Testis (tissue), 2 donors: Measurements from ENCODE around the gene MID1.

Source experiments
- POLR2A ChIP-seq: fragments of 450-650 bp; IDR thresholded peaks from one replicate; pipeline ENCODE4 v1.6.1; 2017; ENCODE audit warnings: antibody characterized with exemption, mild to moderate bottlenecking, moderate library complexity
- TF ChIP-seq, protein P1 (sequence below), 3 experiments: fragments of 450-650 bp in 2 of 3; fragments of 200-600 bp in 1 of 3; sonication (generic) in 1 of 3; IDR thresholded peaks; one replicate each; pipeline ENCODE4 v1.5.1; 2016 to 2019; ENCODE audit warnings: antibody characterized with exemption in 3 of 3, mild to moderate bottlenecking in 2 of 3, moderate library complexity in 1 of 3

DNA sequence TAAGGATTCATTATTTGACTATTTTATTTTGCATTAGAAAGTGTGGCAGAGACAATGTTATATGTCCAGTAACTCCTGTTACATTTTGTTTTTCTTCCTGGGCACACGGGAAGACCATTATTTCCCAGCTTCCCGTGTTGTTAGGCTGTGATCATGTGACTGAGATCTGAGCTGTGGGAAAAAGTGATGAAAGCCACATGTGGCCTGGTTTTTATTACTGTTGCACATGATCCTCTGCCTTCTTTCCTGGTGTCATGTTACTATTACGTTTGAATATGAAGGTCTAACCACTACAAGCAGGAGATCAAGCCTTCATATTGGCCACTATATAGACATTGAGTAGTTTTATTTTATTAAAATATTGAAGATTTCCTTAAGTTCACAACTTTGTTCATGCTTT lies 28.2 kb upstream of the MID1 start:
- no peak for TF ChIP-seq POLR2A
- TF ChIP-seq, protein P1, sequence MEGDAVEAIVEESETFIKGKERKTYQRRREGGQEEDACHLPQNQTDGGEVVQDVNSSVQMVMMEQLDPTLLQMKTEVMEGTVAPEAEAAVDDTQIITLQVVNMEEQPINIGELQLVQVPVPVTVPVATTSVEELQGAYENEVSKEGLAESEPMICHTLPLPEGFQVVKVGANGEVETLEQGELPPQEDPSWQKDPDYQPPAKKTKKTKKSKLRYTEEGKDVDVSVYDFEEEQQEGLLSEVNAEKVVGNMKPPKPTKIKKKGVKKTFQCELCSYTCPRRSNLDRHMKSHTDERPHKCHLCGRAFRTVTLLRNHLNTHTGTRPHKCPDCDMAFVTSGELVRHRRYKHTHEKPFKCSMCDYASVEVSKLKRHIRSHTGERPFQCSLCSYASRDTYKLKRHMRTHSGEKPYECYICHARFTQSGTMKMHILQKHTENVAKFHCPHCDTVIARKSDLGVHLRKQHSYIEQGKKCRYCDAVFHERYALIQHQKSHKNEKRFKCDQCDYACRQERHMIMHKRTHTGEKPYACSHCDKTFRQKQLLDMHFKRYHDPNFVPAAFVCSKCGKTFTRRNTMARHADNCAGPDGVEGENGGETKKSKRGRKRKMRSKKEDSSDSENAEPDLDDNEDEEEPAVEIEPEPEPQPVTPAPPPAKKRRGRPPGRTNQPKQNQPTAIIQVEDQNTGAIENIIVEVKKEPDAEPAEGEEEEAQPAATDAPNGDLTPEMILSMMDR (IDR thresholded peaks at IDR 0.05): no peak
